Prostate gland (tissue), 2 donors: Measurements from ENCODE around the gene ARSG.

Source experiments
- POLR2A ChIP-seq: fragments of 450-650 bp; IDR thresholded peaks from one replicate; pipeline ENCODE4 v1.6.1; 2016; ENCODE audit warnings: antibody characterized with exemption, mild to moderate bottlenecking
- TF ChIP-seq, protein P1 (sequence below), 4 experiments: fragments of 200-600 bp in 2 of 4; fragments of 450-650 bp in 2 of 4; sonication (generic) in 2 of 4; IDR thresholded peaks; 1 replicate in 3 of 4; 2 replicates in 1 of 4; pipeline ENCODE4 v1.5.1; 2016 to 2019; ENCODE audit warnings: antibody characterized with exemption in 4 of 4, mild to moderate bottlenecking in 2 of 4, moderate library complexity in 2 of 4

DNA sequence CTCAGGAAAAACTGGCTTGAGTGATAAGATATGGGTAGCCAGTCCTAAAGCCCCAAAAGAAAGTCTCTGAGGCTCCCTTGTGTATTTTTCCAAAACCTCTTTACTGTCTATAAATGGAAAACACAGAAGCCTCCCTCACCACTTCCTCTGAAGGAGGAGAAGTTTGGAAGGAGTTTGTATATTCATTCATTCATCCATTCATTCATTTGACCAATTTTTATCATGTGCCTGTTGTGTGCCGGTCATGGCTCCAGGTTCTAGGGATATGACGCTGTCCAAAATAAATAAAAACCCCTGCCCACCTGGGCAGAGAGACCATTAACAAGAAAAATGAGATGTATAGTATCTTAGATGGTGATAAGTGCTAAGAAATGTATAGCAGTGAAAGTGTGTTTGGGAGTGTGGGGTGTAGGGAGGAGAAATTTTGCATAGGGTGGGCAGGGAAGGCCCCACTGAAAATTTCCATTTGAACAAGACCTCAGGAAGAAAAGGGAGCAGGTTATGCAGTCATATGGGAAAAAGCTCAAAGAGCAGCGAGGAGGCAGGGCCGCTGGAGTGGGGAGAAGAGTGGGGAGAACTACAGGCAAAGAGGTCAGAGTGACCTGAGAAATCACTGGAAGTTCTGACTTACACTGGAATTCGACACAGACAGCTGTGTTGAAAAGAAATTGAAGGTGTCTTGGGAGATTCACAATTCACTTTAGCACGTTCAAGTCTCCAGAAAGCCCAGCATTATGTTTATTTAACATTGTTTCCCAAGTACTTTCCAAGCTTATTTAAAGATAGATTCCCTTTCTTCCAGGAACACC lies 172.1 kb downstream of the ARSG start:
- TF ChIP-seq, protein P1, sequence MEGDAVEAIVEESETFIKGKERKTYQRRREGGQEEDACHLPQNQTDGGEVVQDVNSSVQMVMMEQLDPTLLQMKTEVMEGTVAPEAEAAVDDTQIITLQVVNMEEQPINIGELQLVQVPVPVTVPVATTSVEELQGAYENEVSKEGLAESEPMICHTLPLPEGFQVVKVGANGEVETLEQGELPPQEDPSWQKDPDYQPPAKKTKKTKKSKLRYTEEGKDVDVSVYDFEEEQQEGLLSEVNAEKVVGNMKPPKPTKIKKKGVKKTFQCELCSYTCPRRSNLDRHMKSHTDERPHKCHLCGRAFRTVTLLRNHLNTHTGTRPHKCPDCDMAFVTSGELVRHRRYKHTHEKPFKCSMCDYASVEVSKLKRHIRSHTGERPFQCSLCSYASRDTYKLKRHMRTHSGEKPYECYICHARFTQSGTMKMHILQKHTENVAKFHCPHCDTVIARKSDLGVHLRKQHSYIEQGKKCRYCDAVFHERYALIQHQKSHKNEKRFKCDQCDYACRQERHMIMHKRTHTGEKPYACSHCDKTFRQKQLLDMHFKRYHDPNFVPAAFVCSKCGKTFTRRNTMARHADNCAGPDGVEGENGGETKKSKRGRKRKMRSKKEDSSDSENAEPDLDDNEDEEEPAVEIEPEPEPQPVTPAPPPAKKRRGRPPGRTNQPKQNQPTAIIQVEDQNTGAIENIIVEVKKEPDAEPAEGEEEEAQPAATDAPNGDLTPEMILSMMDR (IDR thresholded peaks at IDR 0.05), result no peak
- TF ChIP-seq POLR2A, result no peak
